Muscle layer of duodenum (tissue), 2 donors: ENCODE results near the gene FOXP4.

Experiments
- H3K27ac ChIP-seq: one replicate; pipeline ENCODE4 v1.7.0; 2013; ENCODE audit warnings: mild to moderate bottlenecking, low read length
- H3K27me3 ChIP-seq: one replicate; pipeline ENCODE4 v1.7.0; 2013; ENCODE audit warnings: low read depth, mild to moderate bottlenecking, control low read depth, low read length
- H3K36me3 ChIP-seq, 2 donors: one replicate each; pipeline ENCODE4 v1.7.0; 2013; ENCODE audit warnings: low read length in 2 of 2, control low read depth in 1 of 2, mild to moderate bottlenecking in 1 of 2; ENCODE audit not compliant: insufficient read depth in 2 of 2, control insufficient read depth in 1 of 2
- H3K4me1 ChIP-seq, 2 donors: one replicate each; pipeline ENCODE4 v1.7.0; 2013; ENCODE audit warnings: low read length in 2 of 2, mild to moderate bottlenecking in 2 of 2, control low read depth in 1 of 2, moderate library complexity in 1 of 2; ENCODE audit not compliant: insufficient read depth in 2 of 2, control insufficient read depth in 1 of 2
- H3K4me3 ChIP-seq, 2 donors: one replicate each; pipeline ENCODE4 v1.7.0; 2013; ENCODE audit warnings: low read length in 2 of 2, low read depth in 1 of 2, mild to moderate bottlenecking in 1 of 2
- H3K9me3 ChIP-seq, 2 donors: one replicate each; pipeline ENCODE4 v1.7.0; 2013; ENCODE audit warnings: low read length in 2 of 2, control low read depth in 1 of 2, mild to moderate bottlenecking in 1 of 2; ENCODE audit not compliant: control insufficient read depth in 1 of 2
- donor health status: healthy.

The FOXP4 gene, protein sequence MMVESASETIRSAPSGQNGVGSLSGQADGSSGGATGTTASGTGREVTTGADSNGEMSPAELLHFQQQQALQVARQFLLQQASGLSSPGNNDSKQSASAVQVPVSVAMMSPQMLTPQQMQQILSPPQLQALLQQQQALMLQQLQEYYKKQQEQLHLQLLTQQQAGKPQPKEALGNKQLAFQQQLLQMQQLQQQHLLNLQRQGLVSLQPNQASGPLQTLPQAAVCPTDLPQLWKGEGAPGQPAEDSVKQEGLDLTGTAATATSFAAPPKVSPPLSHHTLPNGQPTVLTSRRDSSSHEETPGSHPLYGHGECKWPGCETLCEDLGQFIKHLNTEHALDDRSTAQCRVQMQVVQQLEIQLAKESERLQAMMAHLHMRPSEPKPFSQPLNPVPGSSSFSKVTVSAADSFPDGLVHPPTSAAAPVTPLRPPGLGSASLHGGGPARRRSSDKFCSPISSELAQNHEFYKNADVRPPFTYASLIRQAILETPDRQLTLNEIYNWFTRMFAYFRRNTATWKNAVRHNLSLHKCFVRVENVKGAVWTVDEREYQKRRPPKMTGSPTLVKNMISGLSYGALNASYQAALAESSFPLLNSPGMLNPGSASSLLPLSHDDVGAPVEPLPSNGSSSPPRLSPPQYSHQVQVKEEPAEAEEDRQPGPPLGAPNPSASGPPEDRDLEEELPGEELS

DNA sequence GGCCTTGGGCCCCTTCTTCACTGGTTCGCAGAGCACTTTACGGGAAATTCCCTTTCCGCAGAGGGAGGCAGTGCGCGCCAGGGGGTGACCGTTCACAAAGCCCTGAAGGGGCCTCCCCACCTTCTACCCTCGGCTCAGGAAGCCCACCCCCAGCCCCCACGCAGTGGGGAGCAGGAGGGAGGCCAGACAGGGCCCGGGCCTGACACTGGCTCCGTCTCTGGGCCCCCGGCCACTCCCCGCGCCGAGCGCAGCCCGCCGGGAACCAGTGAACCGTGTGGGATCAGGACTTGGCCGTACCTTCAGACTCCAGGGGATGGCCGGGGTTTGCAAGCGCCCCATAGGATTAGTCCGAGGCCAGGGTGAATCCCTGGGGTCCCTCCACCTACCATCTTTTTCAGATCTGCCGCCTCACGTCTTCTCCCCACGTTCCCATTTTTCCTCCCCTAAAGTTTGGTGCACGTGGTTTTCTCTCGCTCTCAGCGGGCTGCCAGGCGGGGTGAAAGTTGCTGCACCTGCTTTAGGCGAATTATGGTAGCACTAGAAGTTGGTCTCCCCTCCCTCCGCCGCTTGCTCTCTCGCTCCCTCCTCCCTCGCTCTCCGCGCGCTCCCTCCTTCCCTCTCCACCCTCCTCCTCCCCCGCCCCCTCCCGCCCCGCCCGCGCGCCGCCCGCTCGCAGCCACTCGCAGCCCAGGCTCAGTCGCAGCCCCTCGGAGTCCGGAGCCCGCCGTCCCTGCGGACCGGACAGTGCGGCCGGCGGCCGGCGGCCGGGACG, at the start of gene FOXP4:
Gene FOXP4, plus strand, starts transcription at position 679 of the 772 bp plus-strand sequence. CDS start 19,380 bp downstream, outside the sequence.
- peaks cover 7 to 33% of the 10 kb centered on the region in 2 donors for H3K4me1 ChIP-seq
- no peaks in the 10 kb centered on the region for H3K27me3 ChIP-seq
- peak within 1 kb of the TSS; percentile 77 to 85 for H3K4me3 ChIP-seq
- H3K36me3 ChIP-seq: peaks cover 0 to 2% of the 10 kb centered on the region in 2 donors
- H3K9me3 ChIP-seq: no peaks in the 10 kb centered on the region
- no peak within 1 kb of the TSS for H3K27ac ChIP-seq

DNA sequence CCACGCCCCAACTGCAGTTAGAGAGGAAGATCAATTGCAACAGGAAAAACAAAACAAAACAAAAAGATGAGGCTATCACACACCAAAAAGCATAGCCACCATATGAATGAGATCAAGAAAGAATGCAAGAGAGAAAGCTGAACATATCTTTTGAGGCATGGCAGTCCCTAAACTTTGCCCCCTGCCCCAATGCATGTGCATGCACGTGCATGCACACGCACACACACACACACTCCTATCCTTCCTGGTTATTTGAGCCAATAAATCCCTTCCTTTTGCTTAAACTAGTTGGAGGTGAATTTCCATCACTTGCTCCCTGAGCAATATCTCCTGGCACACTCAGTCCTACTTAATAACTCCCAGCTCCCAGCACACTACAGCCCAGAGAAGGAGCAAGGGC, 48.6 kb upstream of the FOXP4 start:
- peaks cover 0 to 2% of the 10 kb centered on the region in 2 donors for H3K4me1 ChIP-seq
- no peak overlapping the region for H3K27ac ChIP-seq
- no peak overlapping the region for H3K4me3 ChIP-seq
- H3K9me3 ChIP-seq: no peaks in the 10 kb centered on the region
- H3K36me3 ChIP-seq: no peaks in the 10 kb centered on the region
- no peaks in the 10 kb centered on the region for H3K27me3 ChIP-seq

DNA sequence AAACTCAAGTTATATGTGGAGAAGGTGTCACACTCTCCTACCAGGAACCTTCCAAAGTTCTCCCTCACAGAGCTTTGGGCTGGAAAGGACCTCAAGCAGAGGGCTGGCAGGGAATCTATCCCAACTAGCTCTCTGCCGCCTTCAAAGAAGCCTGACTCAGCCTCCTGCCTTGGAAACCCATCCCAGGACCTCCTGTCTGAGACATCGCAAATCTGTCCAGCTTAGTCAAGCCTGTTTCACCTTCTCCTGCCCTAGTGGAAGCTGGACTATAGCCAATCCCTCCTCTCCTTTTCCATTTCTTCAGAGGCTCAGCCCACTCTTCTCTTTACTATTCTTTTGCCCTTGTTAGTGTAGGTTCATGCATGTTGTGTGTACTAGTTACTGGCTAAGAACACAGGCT, 48.2 kb upstream of the FOXP4 start:
- H3K27me3 ChIP-seq: no peaks in the 10 kb centered on the region
- no peaks in the 10 kb centered on the region for H3K36me3 ChIP-seq
- peaks cover 0 to 6% of the 10 kb centered on the region in 2 donors for H3K4me1 ChIP-seq
- H3K4me3 ChIP-seq: no peak overlapping the region
- H3K9me3 ChIP-seq: no peaks in the 10 kb centered on the region
- no peak overlapping the region for H3K27ac ChIP-seq

DNA sequence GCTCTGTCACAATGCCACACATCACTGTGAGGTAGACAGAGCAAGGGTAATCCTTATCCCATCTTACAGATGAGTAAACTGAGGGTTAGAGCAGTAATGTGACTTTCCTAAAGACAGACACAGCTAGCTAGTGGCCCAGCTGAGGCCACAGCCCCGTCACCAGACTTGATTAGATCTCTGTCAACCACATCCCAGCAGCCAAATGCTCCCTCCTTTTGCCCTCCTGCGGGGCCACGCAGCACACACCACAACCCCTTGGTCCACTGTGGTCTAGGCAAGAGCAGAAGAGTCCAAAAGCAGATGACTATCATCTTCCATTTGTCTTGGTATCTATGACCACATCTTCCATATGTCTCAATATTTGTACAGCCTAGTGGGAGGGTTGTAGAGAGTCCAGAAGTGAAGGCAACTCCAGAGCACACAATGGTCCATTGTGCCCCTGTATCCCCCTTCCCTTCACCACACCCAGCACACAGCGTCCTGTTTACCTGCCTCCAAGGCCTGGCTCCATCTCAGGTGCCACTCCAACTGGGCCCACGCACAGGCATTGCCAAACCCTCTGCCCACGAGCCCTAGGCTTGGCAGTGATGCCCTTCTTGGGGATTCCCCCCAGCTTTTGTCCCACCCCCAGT, 47.1 kb upstream of the FOXP4 start:
- no peak overlapping the region for H3K4me3 ChIP-seq
- peaks cover 0 to 9% of the 10 kb centered on the region in 2 donors for H3K4me1 ChIP-seq
- H3K27ac ChIP-seq: no peak overlapping the region
- H3K36me3 ChIP-seq: no peaks in the 10 kb centered on the region
- no peaks in the 10 kb centered on the region for H3K9me3 ChIP-seq
- no peaks in the 10 kb centered on the region for H3K27me3 ChIP-seq

DNA sequence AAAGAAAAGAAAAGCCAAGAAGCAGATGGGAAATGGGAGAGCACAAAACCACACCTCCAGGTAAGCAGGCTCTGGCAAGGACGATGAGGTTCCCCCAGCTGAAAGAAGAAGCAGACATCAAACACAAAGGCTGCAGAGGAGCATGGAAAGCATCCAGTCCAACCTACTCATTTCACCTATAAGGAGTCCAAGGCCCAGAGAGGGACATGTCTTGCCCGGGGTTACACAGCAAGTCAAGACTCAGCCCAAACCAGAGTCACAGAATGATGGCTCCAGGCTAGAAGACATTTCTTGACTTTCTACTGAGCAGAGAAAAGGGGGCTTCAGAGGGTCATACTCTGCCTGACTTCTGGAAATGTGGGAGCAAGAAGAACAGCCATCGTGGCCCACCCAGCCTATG, 45.6 kb upstream of the FOXP4 start:
- no peak overlapping the region for H3K27ac ChIP-seq
- no peaks in the 10 kb centered on the region for H3K36me3 ChIP-seq
- H3K9me3 ChIP-seq: no peaks in the 10 kb centered on the region
- peaks cover 3 to 22% of the 10 kb centered on the region in 2 donors for H3K4me1 ChIP-seq
- H3K4me3 ChIP-seq: no peak overlapping the region
- no peaks in the 10 kb centered on the region for H3K27me3 ChIP-seq

DNA sequence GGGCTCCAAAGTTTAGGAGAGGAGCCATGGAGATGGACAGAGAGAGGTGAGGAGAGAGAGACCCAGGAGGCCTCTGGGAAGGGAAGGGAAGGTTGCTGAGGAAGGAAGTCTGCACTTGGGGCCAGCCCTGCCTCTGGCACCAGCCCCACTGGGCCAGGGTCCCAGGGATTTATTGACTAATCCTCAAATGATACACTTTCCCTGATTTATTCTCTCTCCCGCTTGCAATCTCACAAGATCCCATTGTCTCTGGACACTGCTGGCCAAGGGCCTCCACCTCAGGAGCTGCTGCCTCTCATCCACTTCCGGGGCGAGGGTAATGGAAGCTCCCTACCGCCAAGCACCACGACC, 43.6 kb upstream of the FOXP4 start:
- H3K27me3 ChIP-seq: no peaks in the 10 kb centered on the region
- no peak overlapping the region for H3K4me3 ChIP-seq
- peaks cover 3 to 29% of the 10 kb centered on the region in 2 donors for H3K4me1 ChIP-seq
- no peak overlapping the region for H3K27ac ChIP-seq
- no peaks in the 10 kb centered on the region for H3K9me3 ChIP-seq
- H3K36me3 ChIP-seq: no peaks in the 10 kb centered on the region

DNA sequence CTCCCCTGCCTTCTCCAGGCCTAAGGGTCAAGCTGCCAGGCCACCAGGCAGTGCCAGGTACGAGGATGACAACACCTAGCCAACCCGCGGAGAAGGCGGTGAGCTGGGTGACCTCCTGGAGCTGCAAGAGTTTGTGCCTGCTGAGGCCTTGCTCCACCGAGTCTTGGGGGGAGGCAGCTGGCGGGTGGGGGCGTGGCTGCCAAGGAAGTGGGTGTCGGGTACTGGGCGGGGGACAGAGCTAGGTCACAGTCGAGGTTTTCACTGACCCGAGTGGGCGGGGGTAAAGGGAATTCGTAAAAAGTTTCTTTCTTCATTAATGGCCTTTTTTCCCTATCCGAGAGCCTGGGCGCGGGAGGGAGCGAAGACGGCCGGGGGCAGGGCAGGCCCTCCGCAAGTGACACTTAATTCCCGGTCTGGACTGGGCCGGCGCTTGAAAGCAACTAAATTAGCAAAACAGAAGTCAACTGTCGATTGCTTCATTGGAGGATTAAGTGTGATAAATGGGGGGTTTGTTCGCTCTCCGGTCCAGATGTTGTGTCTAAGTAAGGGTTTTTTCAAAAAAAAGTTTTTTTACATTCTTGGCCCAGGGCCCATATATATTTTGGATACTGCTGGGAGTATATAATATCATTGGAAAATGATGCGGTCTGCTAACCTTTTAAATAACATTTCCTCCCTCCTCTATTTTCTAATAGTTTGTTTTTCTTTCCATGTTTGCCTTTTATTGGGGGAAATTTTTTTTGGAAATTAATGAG, 43.1 kb upstream of the FOXP4 start:
- no peak overlapping the region for H3K4me3 ChIP-seq
- peaks cover 3 to 29% of the 10 kb centered on the region in 2 donors for H3K4me1 ChIP-seq
- no peaks in the 10 kb centered on the region for H3K36me3 ChIP-seq
- no peaks in the 10 kb centered on the region for H3K9me3 ChIP-seq
- H3K27me3 ChIP-seq: no peaks in the 10 kb centered on the region
- H3K27ac ChIP-seq: no peak overlapping the region

DNA sequence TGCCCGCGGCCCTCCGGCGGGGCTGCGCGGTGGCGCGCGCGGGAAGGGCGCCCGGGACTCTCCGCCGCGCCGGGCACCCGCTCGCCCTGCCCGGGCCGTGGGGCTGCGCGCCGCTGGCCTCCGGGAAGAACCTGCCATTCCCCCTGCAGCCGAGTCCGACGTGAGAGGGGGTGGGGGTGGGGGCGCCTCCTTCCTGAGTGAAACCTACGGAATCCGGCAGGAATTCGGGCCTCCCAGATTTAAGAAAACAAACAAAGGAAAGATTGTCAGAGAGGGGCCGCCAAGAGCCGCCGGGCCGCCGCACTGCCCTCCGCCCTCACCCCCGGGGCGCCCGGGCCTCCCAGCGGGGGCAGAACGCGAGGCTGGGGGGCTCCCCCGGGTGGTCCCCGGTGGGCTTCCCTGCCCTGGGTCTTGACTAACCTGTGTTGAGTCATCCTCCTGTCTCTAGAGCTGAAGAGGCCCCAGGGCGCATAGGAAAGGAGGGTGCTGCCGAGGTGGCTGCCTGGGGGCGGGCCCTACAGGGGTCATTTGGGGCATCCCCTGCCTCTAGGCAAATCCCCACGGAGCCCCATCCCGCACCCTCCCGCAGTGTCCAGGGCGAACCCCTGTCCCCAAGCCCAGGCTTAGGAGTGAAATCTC, 42.2 kb upstream of the FOXP4 start:
- Histone ChIP-seq H3K36me3 (no peaks in the 10 kb centered on the region), H3K4me3 (peak overlapping the region; percentile 45 to 59), H3K4me1 (peaks cover 3 to 29% of the 10 kb centered on the region in 2 donors), H3K27me3 (no peaks in the 10 kb centered on the region), H3K9me3 (no peaks in the 10 kb centered on the region), H3K27ac (no peak overlapping the region)

DNA sequence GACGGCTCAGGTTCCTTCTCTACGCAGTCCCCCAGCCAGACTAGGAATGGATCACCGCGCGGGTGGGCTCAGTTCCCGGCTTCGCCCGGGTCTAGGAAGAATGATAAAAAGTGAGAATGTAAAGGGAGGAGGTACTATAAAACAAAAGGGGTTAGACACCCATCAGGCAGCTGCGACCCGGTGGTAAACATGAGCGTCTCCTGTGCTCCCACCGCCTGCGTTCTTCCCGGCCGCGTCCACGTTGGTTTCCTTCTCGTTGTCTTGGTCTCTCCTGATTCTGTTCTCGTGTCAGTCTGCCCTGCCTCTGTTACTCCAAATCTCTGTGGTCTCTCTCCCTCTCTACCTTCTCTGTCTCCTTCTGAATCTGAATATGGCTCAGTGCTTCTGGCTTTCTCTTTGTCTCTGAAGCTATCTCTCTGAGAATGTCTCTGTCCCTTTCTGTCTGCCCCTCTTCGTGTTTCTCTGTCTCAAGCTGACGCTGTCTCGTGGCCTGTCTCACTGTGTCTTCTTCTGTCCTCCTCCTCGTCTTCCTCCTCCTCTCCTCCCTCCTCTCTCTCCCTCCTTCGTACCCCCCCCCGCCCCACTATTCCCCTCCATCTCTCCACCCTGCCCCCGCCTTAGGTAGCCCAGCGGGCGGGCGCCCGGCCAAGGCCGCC, 41.6 kb upstream of the FOXP4 start:
- H3K36me3 ChIP-seq: no peaks in the 10 kb centered on the region
- no peaks in the 10 kb centered on the region for H3K27me3 ChIP-seq
- H3K27ac ChIP-seq: peak overlapping the region; percentile 20
- peak overlapping the region; percentile 45 to 59 for H3K4me3 ChIP-seq
- peaks cover 3 to 29% of the 10 kb centered on the region in 2 donors for H3K4me1 ChIP-seq
- H3K9me3 ChIP-seq: no peaks in the 10 kb centered on the region
